ENCODE results near the gene HEATR5B. TPM values are rescaled to one million over a fixed set of nuclear protein-coding genes. Genes with fewer than 3 reads are reported as not detected.

HEATR5B gene
- total RNA-seq, 1 donor from 2014 or later: 26.3 TPM

- Mint-ChIP-seq H3K36me3 (ENCODE audit: low read depth, unreplicated experiment) (peaks cover 5% of the 10 kb centered on the region), H3K4me1 (ENCODE audit: unreplicated experiment) (peaks cover 23% of the 10 kb centered on the region), H3K9me3 (ENCODE audit: unreplicated experiment) (no peaks in the 10 kb centered on the region), H3K27me3 (ENCODE audit: unreplicated experiment) (peaks cover 8% of the 10 kb centered on the region), H3K4me3 (ENCODE audit: unreplicated experiment) (no peak overlapping the region), H3K27ac (ENCODE audit: unreplicated experiment) (peak overlapping the region; percentile 87)
- DNase-seq (ENCODE audit: low spot score): no peak
- TF ChIP-seq CTCF (IDR thresholded peaks at IDR 0.05; ENCODE audit: unreplicated experiment): no peak
Observed at GRCh38 chr2:36973320-36973719, 110.9 kb downstream of the HEATR5B start.

GRCh38 chr2:36971990-36972389 is 112.2 kb downstream of the HEATR5B start:
- peak overlapping the region; percentile 74 for H3K27ac Mint-ChIP-seq (ENCODE audit: unreplicated experiment)
- no peak overlapping the region for H3K4me3 Mint-ChIP-seq (ENCODE audit: unreplicated experiment)
- no peak for TF ChIP-seq CTCF (IDR thresholded peaks at IDR 0.05; ENCODE audit: unreplicated experiment)
- H3K36me3 Mint-ChIP-seq (ENCODE audit: low read depth, unreplicated experiment): peaks cover 7% of the 10 kb centered on the region
- DNase-seq (ENCODE audit: low spot score): no peak
- peaks cover 36% of the 10 kb centered on the region for H3K4me1 Mint-ChIP-seq (ENCODE audit: unreplicated experiment)
- peaks cover 17% of the 10 kb centered on the region for H3K27me3 Mint-ChIP-seq (ENCODE audit: unreplicated experiment)
- no peaks in the 10 kb centered on the region for H3K9me3 Mint-ChIP-seq (ENCODE audit: unreplicated experiment)

- Mint-ChIP-seq H3K27me3 (ENCODE audit: unreplicated experiment) (peaks cover 23% of the 10 kb centered on the region), H3K36me3 (ENCODE audit: low read depth, unreplicated experiment) (peaks cover 8% of the 10 kb centered on the region), H3K4me3 (ENCODE audit: unreplicated experiment) (peak overlapping the region; percentile 87), H3K9me3 (ENCODE audit: unreplicated experiment) (no peaks in the 10 kb centered on the region), H3K27ac (ENCODE audit: unreplicated experiment) (peak overlapping the region; percentile 99), H3K4me1 (ENCODE audit: unreplicated experiment) (peaks cover 51% of the 10 kb centered on the region)
- DNase-seq (ENCODE audit: low spot score): no peak
- no peak for TF ChIP-seq CTCF (IDR thresholded peaks at IDR 0.05; ENCODE audit: unreplicated experiment)
Observed at GRCh38 chr2:36967236-36967876, 116.8 kb downstream of the HEATR5B start.

GRCh38 chr2:36966370-36967235 is 117.6 kb downstream of the HEATR5B start, which contains the start of gene STRN:
Gene STRN, minus strand, starts transcription at chr2:36966536. Its CDS starts 73 bp downstream, at chr2:36966463.
- Mint-ChIP-seq H3K4me1 (ENCODE audit: unreplicated experiment) (peaks cover 54% of the 10 kb centered on the region), H3K27me3 (ENCODE audit: unreplicated experiment) (peaks cover 19% of the 10 kb centered on the region)

More at GRCh38 chr2:36966370-36967235, 117.6 kb downstream of the HEATR5B start, which contains the start of gene STRN:
- Mint-ChIP-seq H3K9me3 (ENCODE audit: unreplicated experiment) (no peaks in the 10 kb centered on the region), H3K36me3 (ENCODE audit: low read depth, unreplicated experiment) (peaks cover 8% of the 10 kb centered on the region), H3K27ac (ENCODE audit: unreplicated experiment) (peak within 1 kb of the TSS; percentile 99), H3K4me3 (ENCODE audit: unreplicated experiment) (peak within 1 kb of the TSS; percentile 98)
- DNase-seq (ENCODE audit: low spot score): peak; percentile 97
- TF ChIP-seq CTCF (IDR thresholded peaks at IDR 0.05; ENCODE audit: unreplicated experiment): no peak
